A549 (cell line): ENCODE results near the gene MUC16. TPM values are rescaled to one million over a fixed set of nuclear protein-coding genes. Genes with fewer than 3 reads are reported as not detected.

ENCODE experiments used
- ATAC-seq, 2 experiments: fragments of 200-7000 bp in 1 of 2; fragments of >200 bp in 1 of 2; cut with Nextera tagmentation in 1 of 2; cut with Tn5 transposase in 1 of 2; 3 replicates each; pipeline versions ENCODE4 v1.8.0 to v1.9.1; 2018 to 2020; ENCODE audit warnings: mild to moderate bottlenecking in 1 of 2, moderate library complexity in 1 of 2
- CTCF ChIA-PET: fragments of 300-600 bp; sonication (Branson Sonifier 250); formaldehyde crosslinking; extraction: SDS; loops from one replicate; lab custom pipeline; 2021; ENCODE audit warnings: antibody characterized with exemption, inconsistent platforms; lab: Yijun Ruan, JAX
- POLR2A ChIA-PET: fragments of 350-600 bp; formaldehyde crosslinking; extraction: SDS; loops from one replicate; lab custom pipeline; 2021; ENCODE audit warnings: antibody characterized with exemption, inconsistent platforms; lab: Yijun Ruan, JAX
- DNase-seq, 2 experiments: peaks; one replicate each; pipeline versions ENCODE4 v3.0.0 to v3.0.0-alpha.2; 2011 to 2016; ENCODE audit warnings: low read depth in 1 of 2, low spot score in 1 of 2
- FAIRE-seq: peaks from 2 replicates; lab custom pipeline; 2011; peaks lifted over from hg19 to GRCh38; lab: Jason Lieb, UNC
- H3K27ac ChIP-seq, 2 experiments: fragments of >200 bp; sonication (Bioruptor Twin); formaldehyde crosslinking; 3 replicates each; pipeline ENCODE4 v1.5.1; 2016 to 2017
- H3K4me1 ChIP-seq: fragments of >200 bp; sonication (Bioruptor Twin); formaldehyde crosslinking; 3 replicates; pipeline ENCODE4 v1.6.1; 2016
- H3K4me2 ChIP-seq: fragments of >200 bp; sonication (Bioruptor Twin); formaldehyde crosslinking; 3 replicates; pipeline ENCODE4 v1.6.1; 2016
- H3K4me3 ChIP-seq: fragments of >200 bp; sonication (Bioruptor Twin); formaldehyde crosslinking; 3 replicates; pipeline ENCODE4 v1.5.1; 2016
- H3K9me3 ChIP-seq: fragments of >200 bp; sonication (Bioruptor Twin); formaldehyde crosslinking; 3 replicates; pipeline ENCODE4 v1.6.1; 2016
- CEBPB ChIP-seq, 2 experiments: fragments of >200 bp in 1 of 2; sonication (Bioruptor Twin) in 1 of 2; formaldehyde crosslinking in 1 of 2; IDR thresholded peaks; 2 replicates each; pipeline ENCODE4 v1.6.1; 2012 to 2016
- CHD2 ChIP-seq: fragments of 150-350 bp; IDR thresholded peaks from 2 replicates; pipeline ENCODE4 v1.6.1; 2014; ENCODE audit warnings: low read length; ENCODE audit not compliant: partially characterized antibody
- CHD4 ChIP-seq: fragments of 200-600 bp; sonication (generic); IDR thresholded peaks from 2 replicates; pipeline ENCODE4 v1.6.1; 2016; ENCODE audit warnings: antibody characterized with exemption, mild to moderate bottlenecking, borderline replicate concordance
- ELK1 ChIP-seq: fragments of 150-350 bp; IDR thresholded peaks from 2 replicates; pipeline ENCODE4 v1.6.1; 2014; ENCODE audit warnings: low read depth, mild to moderate bottlenecking, low read length
- ESRRA ChIP-seq: fragments of 150-350 bp; IDR thresholded peaks from 2 replicates; pipeline ENCODE4 v1.6.1; 2014; ENCODE audit warnings: mild to moderate bottlenecking, low read length, borderline replicate concordance
- FOSB ChIP-seq: fragments of 250-450 bp; sonication (Bioruptor Pico); IDR thresholded peaks from 2 replicates; pipeline ENCODE4 v1.5.0; 2020; ENCODE audit warnings: mild to moderate bottlenecking, moderate library complexity
- FOSL2 ChIP-seq, 2 experiments: fragments of 450-650 bp in 1 of 2; fragments of >200 bp in 1 of 2; sonication (Bioruptor Twin) in 1 of 2; formaldehyde crosslinking; IDR thresholded peaks; 2 replicates each; pipeline versions ENCODE4 v1.5.0 to v1.6.1; 2016 to 2020; ENCODE audit warnings: mild to moderate bottlenecking in 1 of 2, moderate library complexity in 1 of 2
- HDAC2 ChIP-seq: fragments of 200-600 bp; sonication (generic); IDR thresholded peaks from 2 replicates; pipeline ENCODE4 v1.6.1; 2016
- HEYL ChIP-seq: fragments of 250-450 bp; sonication (Bioruptor Pico); IDR thresholded peaks from 2 replicates; pipeline ENCODE4 v1.8.0; 2021; ENCODE audit warnings: mild to moderate bottlenecking, moderate library complexity
- HMGXB4 ChIP-seq: fragments of 250-450 bp; sonication (Bioruptor Pico); IDR thresholded peaks from 2 replicates; pipeline ENCODE4 v1.5.0; 2021; ENCODE audit warnings: mild to moderate bottlenecking, moderate library complexity, borderline replicate concordance
- HOXA7 ChIP-seq: fragments of 250-450 bp; sonication (Bioruptor Pico); IDR thresholded peaks from 2 replicates; pipeline ENCODE4 v1.5.0; 2020; ENCODE audit warnings: mild to moderate bottlenecking, moderate library complexity
- HOXB13 ChIP-seq: fragments of 250-450 bp; sonication (Bioruptor Pico); IDR thresholded peaks from 2 replicates; pipeline ENCODE4 v1.5.0; 2020; ENCODE audit warnings: low read depth, mild to moderate bottlenecking, moderate library complexity
- HOXB5 ChIP-seq: fragments of 250-450 bp; sonication (Bioruptor Pico); IDR thresholded peaks from 2 replicates; pipeline ENCODE4 v1.5.0; 2020; ENCODE audit warnings: mild to moderate bottlenecking, moderate library complexity
- JUN ChIP-seq, 2 experiments: fragments of >200 bp; sonication (Bioruptor Twin); formaldehyde crosslinking; IDR thresholded peaks; 2 replicates in 1 of 2; 3 replicates in 1 of 2; pipeline ENCODE4 v1.6.1; 2016 to 2017
- JUNB ChIP-seq: fragments of >200 bp; sonication (Bioruptor Twin); formaldehyde crosslinking; IDR thresholded peaks from 2 replicates; pipeline ENCODE4 v1.6.1; 2016
- KDM1A ChIP-seq: fragments of 200-600 bp; sonication (generic); IDR thresholded peaks from 2 replicates; pipeline ENCODE4 v1.6.1; 2016; ENCODE audit warnings: low read depth, mild to moderate bottlenecking
- KDM5A ChIP-seq: fragments of 200-600 bp; sonication (generic); IDR thresholded peaks from 2 replicates; pipeline ENCODE4 v1.6.1; 2016; ENCODE audit warnings: antibody characterized with exemption, mild to moderate bottlenecking
- MAFK ChIP-seq: fragments of 450-650 bp; IDR thresholded peaks from 2 replicates; pipeline ENCODE4 v1.6.1; 2014; ENCODE audit not compliant: partially characterized antibody
- MAZ ChIP-seq: fragments of 150-350 bp; IDR thresholded peaks from 2 replicates; pipeline ENCODE4 v1.6.1; 2014; ENCODE audit warnings: antibody characterized with exemption, low read depth, low read length, borderline replicate concordance
- MYC ChIP-seq: IDR thresholded peaks from 2 replicates; pipeline ENCODE4 v1.6.1; 2012; ENCODE audit warnings: mild to moderate bottlenecking, inconsistent platforms, low read length, improper control_type of control experiment, borderline replicate concordance
- NFE2L2 ChIP-seq: fragments of 150-350 bp; conservative IDR thresholded peaks from 2 replicates; pipeline ENCODE4 v1.6.1; 2014; ENCODE audit warnings: low read length
- NR3C1 ChIP-seq: fragments of >200 bp; sonication (Bioruptor Twin); formaldehyde crosslinking; IDR thresholded peaks from 3 replicates; pipeline ENCODE4 v1.6.1; 2017
- PBX3 ChIP-seq: IDR thresholded peaks from 2 replicates; pipeline ENCODE4 v1.6.1; 2012
- PHF8 ChIP-seq: fragments of 200-600 bp; sonication (generic); IDR thresholded peaks from 2 replicates; pipeline ENCODE4 v1.6.1; 2016; ENCODE audit warnings: low read depth, mild to moderate bottlenecking, antibody characterized with exemption, moderate library complexity, borderline replicate concordance
- POLR2A ChIP-seq: IDR thresholded peaks from 2 replicates; pipeline ENCODE4 v1.6.1; 2012; ENCODE audit warnings: mild to moderate bottlenecking, low read length
- RARB ChIP-seq: fragments of 250-450 bp; sonication (Bioruptor Pico); IDR thresholded peaks from 2 replicates; pipeline ENCODE4 v1.8.0; 2021; ENCODE audit warnings: mild to moderate bottlenecking, moderate library complexity
- SMC3 ChIP-seq: fragments of >200 bp; sonication (Bioruptor Twin); formaldehyde crosslinking; IDR thresholded peaks from 3 replicates; pipeline ENCODE4 v1.6.1; 2018; ENCODE audit warnings: inconsistent platforms
- SREBF2 ChIP-seq: fragments of 450-650 bp; IDR thresholded peaks from 2 replicates; pipeline ENCODE4 v1.6.1; 2014; ENCODE audit warnings: mild to moderate bottlenecking, moderate library complexity
- TP53 ChIP-seq: fragments of 250-450 bp; sonication (Bioruptor Pico); IDR thresholded peaks from 2 replicates; pipeline ENCODE4 v1.5.0; 2021; ENCODE audit warnings: mild to moderate bottlenecking, moderate library complexity
- ZC3H11A ChIP-seq: fragments of 450-650 bp; IDR thresholded peaks from 2 replicates; pipeline ENCODE4 v1.6.1; 2014; ENCODE audit warnings: antibody characterized with exemption, mild to moderate bottlenecking
- ZFP36 ChIP-seq: fragments of 450-650 bp; IDR thresholded peaks from 2 replicates; pipeline ENCODE4 v1.6.1; 2014; ENCODE audit warnings: borderline replicate concordance; ENCODE audit not compliant: partially characterized antibody
- ZNF302 ChIP-seq: fragments of 250-450 bp; sonication (Bioruptor Pico); IDR thresholded peaks from 2 replicates; pipeline ENCODE4 v1.9.0; 2021; ENCODE audit warnings: inconsistent platforms, mild to moderate bottlenecking, moderate library complexity
- ZSCAN20 ChIP-seq: fragments of 250-450 bp; sonication (Bioruptor Pico); IDR thresholded peaks from 2 replicates; pipeline ENCODE4 v1.8.0; 2022; ENCODE audit warnings: mild to moderate bottlenecking, moderate library complexity
- WGBS: methylation state at CpG from one replicate; pipeline ENCODE4 v1.1.6; 2017; ENCODE audit errors: missing lambda C conversion rate; 5-methylcytosine and 5-hydroxymethylcytosine counted together
- polyA plus RNA-seq, 4 experiments: library from polyadenylated mRNA; depleted of rRNA in 3 of 4; stranded (reverse); fragments of >200 nt; fragmentation: RNase III in 1 of 4; extraction: RNeasy Plus Mini Kit Qiagen cat#74134 plus additional on column Dnase treatment in 1 of 4; gene quantifications; 2 replicates in 3 of 4; 3 replicates in 1 of 4; pipeline ENCODE4 v1.2.3, GENCODE V29; 2011 to 2017
- TF ChIP-seq, protein P1 (sequence below): IDR thresholded peaks from 2 replicates; pipeline ENCODE4 v1.6.1; 2012; ENCODE audit warnings: low read depth, borderline replicate concordance

MUC16 gene
- polyA plus RNA-seq, 2 of the 4 experiments (the other 2 are of a cell fraction): 0.23 TPM; not detected in 1

DNA sequence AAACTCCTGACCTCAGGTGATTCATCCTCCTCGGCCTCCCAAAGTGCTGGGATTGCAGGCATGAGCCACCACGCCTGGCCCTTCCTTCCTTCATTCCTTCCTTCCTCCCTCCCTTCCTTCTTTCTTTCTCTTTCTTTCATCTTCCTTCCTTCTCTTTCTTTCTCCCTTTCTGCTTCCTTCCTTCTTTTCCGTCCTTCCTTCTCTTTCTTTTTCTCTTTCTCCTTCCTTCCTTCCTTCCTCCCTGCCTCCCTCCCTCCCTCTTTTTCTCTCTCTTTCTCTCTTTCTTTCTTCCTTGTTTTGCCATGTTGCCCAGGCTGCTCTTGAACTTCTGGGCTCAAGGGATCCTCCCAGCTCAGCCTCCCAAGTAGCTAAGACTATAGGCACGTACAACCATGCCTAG is 36.5 kb upstream of the MUC16 start:
- DNase-seq (no peak), FAIRE-seq (no peak), ATAC-seq (no peak)
- 71% methylated on average over 4 of the region's 4 CpGs for WGBS
- Histone ChIP-seq H3K4me1 (peaks cover 6% of the 10 kb centered on the region; the same call in 1 of the 3 replicates), H3K9me3 (no peaks in the 10 kb centered on the region), H3K4me3 (no peak overlapping the region), H3K4me2 (no peak overlapping the region), H3K27ac (no peak overlapping the region)
- CTCF ChIA-PET: no interaction called here
- TF ChIP-seq ZSCAN20: no peak
- no peak for TF ChIP-seq MAZ
- TF ChIP-seq MAFK: no peak
- TF ChIP-seq HDAC2: no peak
- TF ChIP-seq HMGXB4 (CRISPR knock-in tag): no peak
- no peak for TF ChIP-seq CEBPB (IDR thresholded peaks at IDR 0.05)
- no peak for TF ChIP-seq POLR2A
- no peak for TF ChIP-seq PHF8
- TF ChIP-seq SMC3: no peak
- TF ChIP-seq HEYL (CRISPR knock-in tag): no peak
- TF ChIP-seq CHD4: no peak
- no peak for TF ChIP-seq PBX3
- no peak for TF ChIP-seq ZFP36
- TF ChIP-seq FOSB (CRISPR knock-in tag): no peak
- POLR2A ChIA-PET: interaction anchor here (0.7 kb wide), 1 partner anchor 11 kb away, joined by 6 read pairs; no protein-coding TSS in a partner anchor

GRCh38 chr19:9044449-9044848 is 34.2 kb upstream of the MUC16 start:
- DNase-seq (no peak), FAIRE-seq (no peak), ATAC-seq (no peak)
- 68% methylated on average over 3 of the region's 3 CpGs for WGBS
- Histone ChIP-seq H3K4me1 (0 out of 3 replicates have a peak, but pooled peaks cover 4% of the 10 kb centered on the region), H3K9me3 (no peaks in the 10 kb centered on the region), H3K4me2 (no peak overlapping the region), H3K27ac (no peak overlapping the region), H3K4me3 (no peak overlapping the region)
- POLR2A ChIA-PET: no interaction called here
- TF ChIP-seq KDM1A (no peak), HOXB13 (CRISPR knock-in tag) (no peak), ZC3H11A (no peak), HOXA7 (CRISPR knock-in tag) (no peak), JUNB (no peak), KDM5A (no peak), HOXB5 (CRISPR knock-in tag) (no peak), TP53 (CRISPR knock-in tag) (no peak), JUN (IDR thresholded peaks at IDR 0.05) (no peak), MYC (no peak), NFE2L2 (no peak), ELK1 (no peak), RARB (no peak), NR3C1 (no peak), FOSL2 (IDR thresholded peaks at IDR 0.05) (no peak), FOSL2 (CRISPR knock-in tag; IDR thresholded peaks at IDR 0.05) (no peak), ESRRA (no peak), CHD2 (no peak), ZNF302 (CRISPR knock-in tag) (no peak), SREBF2 (no peak)
- TF ChIP-seq, protein P1, sequence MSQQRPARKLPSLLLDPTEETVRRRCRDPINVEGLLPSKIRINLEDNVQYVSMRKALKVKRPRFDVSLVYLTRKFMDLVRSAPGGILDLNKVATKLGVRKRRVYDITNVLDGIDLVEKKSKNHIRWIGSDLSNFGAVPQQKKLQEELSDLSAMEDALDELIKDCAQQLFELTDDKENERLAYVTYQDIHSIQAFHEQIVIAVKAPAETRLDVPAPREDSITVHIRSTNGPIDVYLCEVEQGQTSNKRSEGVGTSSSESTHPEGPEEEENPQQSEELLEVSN: no peak
- CTCF ChIA-PET: interaction anchor here (1.5 kb wide), 1 partner anchor 15 kb away, joined by 4 read pairs; no protein-coding TSS in a partner anchor
